ENCODE measurements around the gene ADAM15.

GRCh38 chr1:155053531-155054105, 2.5 kb downstream of the ADAM15 start:
- TF ChIP-seq, protein P1, sequence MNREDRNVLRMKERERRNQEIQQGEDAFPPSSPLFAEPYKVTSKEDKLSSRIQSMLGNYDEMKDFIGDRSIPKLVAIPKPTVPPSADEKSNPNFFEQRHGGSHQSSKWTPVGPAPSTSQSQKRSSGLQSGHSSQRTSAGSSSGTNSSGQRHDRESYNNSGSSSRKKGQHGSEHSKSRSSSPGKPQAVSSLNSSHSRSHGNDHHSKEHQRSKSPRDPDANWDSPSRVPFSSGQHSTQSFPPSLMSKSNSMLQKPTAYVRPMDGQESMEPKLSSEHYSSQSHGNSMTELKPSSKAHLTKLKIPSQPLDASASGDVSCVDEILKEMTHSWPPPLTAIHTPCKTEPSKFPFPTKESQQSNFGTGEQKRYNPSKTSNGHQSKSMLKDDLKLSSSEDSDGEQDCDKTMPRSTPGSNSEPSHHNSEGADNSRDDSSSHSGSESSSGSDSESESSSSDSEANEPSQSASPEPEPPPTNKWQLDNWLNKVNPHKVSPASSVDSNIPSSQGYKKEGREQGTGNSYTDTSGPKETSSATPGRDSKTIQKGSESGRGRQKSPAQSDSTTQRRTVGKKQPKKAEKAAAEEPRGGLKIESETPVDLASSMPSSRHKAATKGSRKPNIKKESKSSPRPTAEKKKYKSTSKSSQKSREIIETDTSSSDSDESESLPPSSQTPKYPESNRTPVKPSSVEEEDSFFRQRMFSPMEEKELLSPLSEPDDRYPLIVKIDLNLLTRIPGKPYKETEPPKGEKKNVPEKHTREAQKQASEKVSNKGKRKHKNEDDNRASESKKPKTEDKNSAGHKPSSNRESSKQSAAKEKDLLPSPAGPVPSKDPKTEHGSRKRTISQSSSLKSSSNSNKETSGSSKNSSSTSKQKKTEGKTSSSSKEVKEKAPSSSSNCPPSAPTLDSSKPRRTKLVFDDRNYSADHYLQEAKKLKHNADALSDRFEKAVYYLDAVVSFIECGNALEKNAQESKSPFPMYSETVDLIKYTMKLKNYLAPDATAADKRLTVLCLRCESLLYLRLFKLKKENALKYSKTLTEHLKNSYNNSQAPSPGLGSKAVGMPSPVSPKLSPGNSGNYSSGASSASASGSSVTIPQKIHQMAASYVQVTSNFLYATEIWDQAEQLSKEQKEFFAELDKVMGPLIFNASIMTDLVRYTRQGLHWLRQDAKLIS (CRISPR knock-in tag; IDR thresholded peaks at IDR 0.05; ENCODE audit: borderline replicate concordance), result no peak
- TF ChIP-seq, protein P2, sequence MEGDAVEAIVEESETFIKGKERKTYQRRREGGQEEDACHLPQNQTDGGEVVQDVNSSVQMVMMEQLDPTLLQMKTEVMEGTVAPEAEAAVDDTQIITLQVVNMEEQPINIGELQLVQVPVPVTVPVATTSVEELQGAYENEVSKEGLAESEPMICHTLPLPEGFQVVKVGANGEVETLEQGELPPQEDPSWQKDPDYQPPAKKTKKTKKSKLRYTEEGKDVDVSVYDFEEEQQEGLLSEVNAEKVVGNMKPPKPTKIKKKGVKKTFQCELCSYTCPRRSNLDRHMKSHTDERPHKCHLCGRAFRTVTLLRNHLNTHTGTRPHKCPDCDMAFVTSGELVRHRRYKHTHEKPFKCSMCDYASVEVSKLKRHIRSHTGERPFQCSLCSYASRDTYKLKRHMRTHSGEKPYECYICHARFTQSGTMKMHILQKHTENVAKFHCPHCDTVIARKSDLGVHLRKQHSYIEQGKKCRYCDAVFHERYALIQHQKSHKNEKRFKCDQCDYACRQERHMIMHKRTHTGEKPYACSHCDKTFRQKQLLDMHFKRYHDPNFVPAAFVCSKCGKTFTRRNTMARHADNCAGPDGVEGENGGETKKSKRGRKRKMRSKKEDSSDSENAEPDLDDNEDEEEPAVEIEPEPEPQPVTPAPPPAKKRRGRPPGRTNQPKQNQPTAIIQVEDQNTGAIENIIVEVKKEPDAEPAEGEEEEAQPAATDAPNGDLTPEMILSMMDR (IDR thresholded peaks at IDR 0.05), result no peak
- TF ChIP-seq ESRRA (CRISPR knock-in tag; IDR thresholded peaks at IDR 0.05; ENCODE audit: borderline replicate concordance), result no peak
- TF ChIP-seq PRDM15 (CRISPR knock-in tag; IDR thresholded peaks at IDR 0.05), result no peak
- no peak for TF ChIP-seq SMAD4 (CRISPR knock-in tag; IDR thresholded peaks at IDR 0.05)
- no peak for TF ChIP-seq ZBTB21 (CRISPR knock-in tag; IDR thresholded peaks at IDR 0.05; ENCODE audit: borderline replicate concordance)
- no peak for TF ChIP-seq JUN (CRISPR knock-in tag; IDR thresholded peaks at IDR 0.05)
- TF ChIP-seq SP1 (CRISPR knock-in tag; conservative IDR thresholded peaks at IDR 0.05), result no peak

Measured in WTC11 (cell line).